NAMALWA (cell line): ENCODE data around the gene MGME1.

Experiments used
- DNase-seq: peaks from one replicate; pipeline ENCODE4 v3.0.0-alpha.2; 2015; ENCODE audit warnings: low spot score

The MGME1 gene

GRCh38 chr20:17992847-17993513, 24.2 kb downstream of the MGME1 start:
- DNase-seq: no peak

- no peak for DNase-seq
Observed at GRCh38 chr20:17993546-17993945, 24.7 kb downstream of the MGME1 start.

- peak; percentile 84 for DNase-seq
Observed at GRCh38 chr20:17995967-17996819, 27.4 kb downstream of the MGME1 start.

- no peak for DNase-seq
Observed at GRCh38 chr20:17998446-17998845, 29.6 kb downstream of the MGME1 start.

GRCh38 chr20:17999566-17999965, 30.7 kb downstream of the MGME1 start:
- no peak for DNase-seq

- no peak for DNase-seq
Observed at GRCh38 chr20:18001131-18001921, 32.5 kb downstream of the MGME1 start.

GRCh38 chr20:18003897-18004296, 35.1 kb downstream of the MGME1 start:
- DNase-seq: no peak

GRCh38 chr20:18004384-18005031, 35.7 kb downstream of the MGME1 start:
- no peak for DNase-seq

GRCh38 chr20:18005170-18005989, 36.6 kb downstream of the MGME1 start:
- no peak for DNase-seq

GRCh38 chr20:18005990-18006364, 37.2 kb downstream of the MGME1 start:
- no peak for DNase-seq

- no peak for DNase-seq
Observed at GRCh38 chr20:18006684-18007083, 37.9 kb downstream of the MGME1 start.

GRCh38 chr20:18007534-18008292, 38.9 kb downstream of the MGME1 start:
- DNase-seq: no peak

GRCh38 chr20:18009116-18009515, 40.3 kb downstream of the MGME1 start:
- no peak for DNase-seq

- DNase-seq: no peak
Observed at GRCh38 chr20:18011482-18011881, 42.7 kb downstream of the MGME1 start.

GRCh38 chr20:18011951-18012645, 43.3 kb downstream of the MGME1 start:
- no peak for DNase-seq

GRCh38 chr20:18012901-18013300, 44.1 kb downstream of the MGME1 start:
- no peak for DNase-seq

- no peak for DNase-seq
Observed at GRCh38 chr20:18014411-18014810, 45.6 kb downstream of the MGME1 start.

- DNase-seq: no peak
Observed at GRCh38 chr20:18016772-18017171, 48.0 kb downstream of the MGME1 start.

GRCh38 chr20:18018100-18018499, 49.3 kb downstream of the MGME1 start:
- no peak for DNase-seq

GRCh38 chr20:18019068-18019467, 50.2 kb downstream of the MGME1 start:
- peak; percentile 55 for DNase-seq
